Fibroblast of lung (primary cell): Measurements from ENCODE around the gene ASTN2. TPM values are rescaled to one million over a fixed set of nuclear protein-coding genes. Genes with fewer than 3 reads are reported as not detected.

ENCODE experiments used
- DNase-seq, 2 donors: peaks; one replicate each; pipeline versions ENCODE4 v3.0.0 to v3.0.0-alpha.2; 2010; ENCODE audit warnings: low read depth in 2 of 2
- H2AFZ ChIP-seq: 2 replicates; pipeline ENCODE4 v1.5.1; 2012; ENCODE audit warnings: low read length, control low read depth, inconsistent platforms
- H3K27ac ChIP-seq: 2 replicates; pipeline ENCODE4 v1.5.1; 2011; ENCODE audit warnings: low read length, control low read depth; ENCODE audit not compliant: insufficient read depth
- H3K27me3 ChIP-seq: 2 replicates; pipeline ENCODE4 v1.5.1; 2011; ENCODE audit warnings: mild to moderate bottlenecking, low read length; ENCODE audit not compliant: control insufficient read depth, insufficient read depth
- H3K36me3 ChIP-seq: 2 replicates; pipeline ENCODE4 v1.5.1; 2011; ENCODE audit warnings: low read length; ENCODE audit not compliant: control insufficient read depth, insufficient read depth
- H3K4me1 ChIP-seq: 2 replicates; pipeline ENCODE4 v1.5.1; 2011; ENCODE audit warnings: low read length; ENCODE audit not compliant: control insufficient read depth, insufficient read depth; ENCODE audit errors: extremely low read depth
- H3K4me2 ChIP-seq: 2 replicates; pipeline ENCODE4 v1.5.1; 2011; ENCODE audit warnings: low read length, control low read depth; ENCODE audit not compliant: insufficient read depth; ENCODE audit errors: extremely low read depth
- H3K4me3 ChIP-seq, 4 experiments: fragments of 200-600 bp in 1 of 4; sonication (generic) in 1 of 4; replicated peaks in 1 of 4; 2 replicates each; pipeline ENCODE4 v1.5.1; 2011 to 2016; ENCODE audit warnings: low read length in 4 of 4, low read depth in 3 of 4, mild to moderate bottlenecking in 3 of 4, control low read depth in 2 of 4, inconsistent platforms in 1 of 4, mixed read lengths in 1 of 4; ENCODE audit not compliant: insufficient read depth in 1 of 4; ENCODE audit errors: control extremely low read depth in 1 of 4
- H3K79me2 ChIP-seq: 2 replicates; pipeline ENCODE4 v1.5.1; 2012; ENCODE audit warnings: mild to moderate bottlenecking, low read length, inconsistent platforms; ENCODE audit not compliant: control insufficient read depth, insufficient read depth
- H3K9ac ChIP-seq: 2 replicates; pipeline ENCODE4 v1.5.1; 2011; ENCODE audit warnings: mild to moderate bottlenecking, low read length, control low read depth; ENCODE audit not compliant: insufficient read depth
- H3K9me3 ChIP-seq: 2 replicates; pipeline ENCODE4 v1.5.1; 2012; ENCODE audit warnings: low read depth, low read length; ENCODE audit not compliant: control insufficient read depth, insufficient read depth
- H4K20me1 ChIP-seq: 2 replicates; pipeline ENCODE4 v1.5.1; 2011; ENCODE audit warnings: low read length; ENCODE audit not compliant: control insufficient read depth, insufficient read depth; ENCODE audit errors: extremely low read depth
- CTCF ChIP-seq, 2 donors: IDR thresholded peaks in 1 of 2; conservative IDR thresholded peaks in 1 of 2; 1 replicate in 1 of 2; 2 replicates in 1 of 2; pipeline ENCODE4 v1.5.1; 2011 to 2012; ENCODE audit warnings: low read length in 2 of 2, control low read depth in 1 of 2, inconsistent platforms in 1 of 2, low read depth in 1 of 2, mild to moderate bottlenecking in 1 of 2
- EZH2 ChIP-seq: IDR thresholded peaks from 2 replicates; pipeline ENCODE4 v1.5.1; 2012; ENCODE audit warnings: low read length, control low read depth, mild to moderate bottlenecking; ENCODE audit errors: missing control alignments
- polyA plus RNA-seq, 2 donors: library from polyadenylated mRNA; depleted of rRNA in 1 of 2; stranded (reverse) in 1 of 2; unstranded in 1 of 2; fragments of >200 nt; gene quantifications; 2 replicates each; pipeline ENCODE4 v1.2.1, GENCODE V29; 2011 to 2012; ENCODE audit warnings: missing spikeins in 1 of 2
- total RNA-seq: library from RNA; depleted of rRNA; stranded (reverse); fragments of >200 nt; gene quantifications from 2 replicates; pipeline ENCODE4 v1.2.1, GENCODE V29; 2014

Gene ASTN2
- total and polyA plus RNA-seq, 2 donors (not counting 1 experiment from before 2014, with no cell fraction given) = 2.2 to 19.2 TPM

GRCh38 chr9:116479056-116479544 is 935.8 kb downstream of the ASTN2 start:
- Histone ChIP-seq H3K4me3 (no peak overlapping the region), H2AFZ (no peak overlapping the region), H3K9ac (no peak overlapping the region), H4K20me1 (no peaks in the 10 kb centered on the region), H3K27ac (no peak overlapping the region), H3K4me1 (no peaks in the 10 kb centered on the region), H3K36me3 (no peaks in the 10 kb centered on the region), H3K4me2 (no peak overlapping the region), H3K9me3 (no peaks in the 10 kb centered on the region), H3K27me3 (no peaks in the 10 kb centered on the region), H3K79me2 (no peaks in the 10 kb centered on the region)
- no peak for DNase-seq
- TF ChIP-seq EZH2 (no peak), CTCF (conservative IDR thresholded peaks at IDR 0.05 in 1 of 2, IDR thresholded peaks at IDR 0.05 in 1 of 2; ENCODE audit: low read depth in 1 of 2, low read length in 2 of 2) (no peak)

- H3K79me2 ChIP-seq = no peaks in the 10 kb centered on the region
- H3K9ac ChIP-seq = no peak overlapping the region
- no peak overlapping the region for H3K27ac ChIP-seq
- H3K36me3 ChIP-seq = no peaks in the 10 kb centered on the region
- H4K20me1 ChIP-seq = no peaks in the 10 kb centered on the region
- H3K4me3 ChIP-seq = no peak overlapping the region
- H2AFZ ChIP-seq = no peak overlapping the region
- no peaks in the 10 kb centered on the region for H3K9me3 ChIP-seq
- no peak for TF ChIP-seq EZH2
- no peak for TF ChIP-seq CTCF (conservative IDR thresholded peaks at IDR 0.05 in 1 of 2, IDR thresholded peaks at IDR 0.05 in 1 of 2; ENCODE audit: low read depth in 1 of 2, low read length in 2 of 2)
- H3K4me2 ChIP-seq = no peak overlapping the region
- no peaks in the 10 kb centered on the region for H3K4me1 ChIP-seq
- no peaks in the 10 kb centered on the region for H3K27me3 ChIP-seq
- DNase-seq = no peak
Measured at GRCh38 chr9:116477584-116478141, 937.2 kb downstream of the ASTN2 start.

- no peak overlapping the region for H3K4me2 ChIP-seq
- no peak overlapping the region for H3K27ac ChIP-seq
- no peak overlapping the region for H3K4me3 ChIP-seq
- no peaks in the 10 kb centered on the region for H3K79me2 ChIP-seq
- no peaks in the 10 kb centered on the region for H3K36me3 ChIP-seq
- peak in 1 of 2 donors; percentile 20 for DNase-seq
- H2AFZ ChIP-seq = no peak overlapping the region
- no peaks in the 10 kb centered on the region for H3K27me3 ChIP-seq
- no peaks in the 10 kb centered on the region for H3K9me3 ChIP-seq
- TF ChIP-seq EZH2 (no peak), CTCF (conservative IDR thresholded peaks at IDR 0.05 in 1 of 2, IDR thresholded peaks at IDR 0.05 in 1 of 2; ENCODE audit: low read depth in 1 of 2, low read length in 2 of 2) (no peak)
- no peak overlapping the region for H3K9ac ChIP-seq
- no peaks in the 10 kb centered on the region for H4K20me1 ChIP-seq
- H3K4me1 ChIP-seq = no peaks in the 10 kb centered on the region
Measured at GRCh38 chr9:116476935-116477381, 937.9 kb downstream of the ASTN2 start.
